ENCODE data around the gene SLC1A2. TPM values are rescaled to one million over a fixed set of nuclear protein-coding genes. Genes with fewer than 3 reads are reported as not detected.

The SLC1A2 gene
- total and polyA plus RNA-seq, 2 of the 4 experiments (the other 2 are of a cell fraction), result 0.15 to 0.54 TPM

DNA sequence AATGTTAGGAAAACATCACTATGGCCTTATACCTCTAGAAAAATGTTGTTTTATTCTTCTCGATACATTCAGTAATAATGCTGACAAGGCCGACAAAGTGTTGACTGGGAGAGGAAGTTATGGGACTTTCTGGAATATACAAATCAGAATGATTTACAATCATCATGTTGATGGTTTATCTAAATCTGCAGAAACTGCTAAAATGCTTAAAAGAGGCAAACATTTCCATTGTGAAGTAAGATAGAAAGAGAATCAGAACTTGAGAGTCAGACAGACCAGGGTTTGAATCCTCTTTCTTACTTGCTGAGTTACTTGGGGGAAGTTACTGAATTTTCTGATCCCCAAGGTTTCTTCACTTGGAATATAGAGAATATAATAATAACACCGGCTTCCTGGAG, 191.0 kb downstream of the SLC1A2 start:
- POLR2A ChIA-PET (ENCODE audit: unreplicated experiment), result no interaction called here
- no CpG with 5 or more reads among the region's 3 CpGs for WGBS, 2 experiments (ENCODE audit: extremely low coverage in 2 of 2, insufficient read length in 1 of 2)
- no peak overlapping the region for H2AK9ac ChIP-seq (replicated peaks; ENCODE audit: low read depth, low read length, poor library complexity)

More for the DNA sequence above, 191.0 kb downstream of the SLC1A2 start:
- H3K4me3 ChIP-seq (ENCODE audit: insufficient read depth, low read depth, low read length), result no peak overlapping the region
- no peaks in the 10 kb centered on the region for H3K27me3 ChIP-seq (ENCODE audit: control insufficient read depth, insufficient read depth, low read length)
- no peak overlapping the region for H4K91ac ChIP-seq (ENCODE audit: insufficient read depth, low read depth, low read length)
- peak overlapping the region in 1 of 2 experiments; percentile 6; a peak in 1 of 4 replicates for H4K8ac ChIP-seq (ENCODE audit: low read depth in 2 of 2, low read length in 2 of 2)
- DNase-seq (no peak), ATAC-seq (ENCODE audit: low read depth) (no peak)
- in situ Hi-C loops (cut with MboI; ENCODE audit: low sequenced_read_pairs), result no loop called here
- dilution Hi-C loops (cut with HindIII; ENCODE audit: low sequenced_read_pairs, unreplicated experiment), result no loop called here
- peak overlapping the region; percentile 62 for H2BK5ac ChIP-seq (ENCODE audit: low read depth, low read length, poor library complexity, severe bottlenecking)
- H3K4me1 ChIP-seq (ENCODE audit: control insufficient read depth, insufficient read depth, low read length), result peaks cover 15% of the 10 kb centered on the region
- H2BK20ac ChIP-seq (ENCODE audit: low read depth, low read length), result no peak overlapping the region
- H3K9me1 ChIP-seq (ENCODE audit: insufficient read depth, low read length), result peaks cover 5% of the 10 kb centered on the region; the same call in 1 of the 2 replicates
- H3K56ac ChIP-seq (ENCODE audit: extremely low read depth, insufficient read depth, low read length), result no peak overlapping the region
- H3K4ac ChIP-seq (ENCODE audit: low read depth, low read length), result no peak overlapping the region
- no peak for TF ChIP-seq MXI1 (IDR thresholded peaks at IDR 0.05; ENCODE audit: borderline replicate concordance, low read depth, low read length)
- 0 out of 2 replicates have a peak, but pooled peaks have one; percentile 11 for TF ChIP-seq MAFK (IDR thresholded peaks at IDR 0.05; ENCODE audit: low read depth, low read length)
- H2BK120ac ChIP-seq (ENCODE audit: low read depth, low read length), result no peak overlapping the region
- no peak overlapping the region for H2AFZ ChIP-seq (replicated peaks; ENCODE audit: low read length, poor library complexity)
- H2BK15ac ChIP-seq (ENCODE audit: low read depth, low read length), result no peak overlapping the region
- H3K27ac ChIP-seq (ENCODE audit: insufficient read depth, low read length), result peak overlapping the region; percentile 10; the same call in 1 of the 2 replicates
- H4K20me1 ChIP-seq (ENCODE audit: insufficient read depth, low read length), result no peaks in the 10 kb centered on the region
- no peaks in the 10 kb centered on the region for H3K9me3 ChIP-seq (ENCODE audit: control insufficient read depth, insufficient read depth, low read length)
- H3K36me3 ChIP-seq (ENCODE audit: control insufficient read depth, insufficient read depth, low read length), result peaks cover 54% of the 10 kb centered on the region
- no peak overlapping the region for H3K4me2 ChIP-seq (ENCODE audit: low read depth, low read length)
- intact Hi-C loops (cut with micrococcal nuclease), result no loop called here
- peaks cover 6 to 62% of the 10 kb centered on the region in 2 experiments; a peak in 3 of 4 replicates for H3K79me1 ChIP-seq (ENCODE audit: low read depth in 1 of 2, low read length in 2 of 2)
- CTCF ChIA-PET, result no interaction called here
- no peak overlapping the region for H3K14ac ChIP-seq (replicated peaks; ENCODE audit: low read depth, low read length)
- H3K18ac ChIP-seq (ENCODE audit: low read depth, low read length), result no peak overlapping the region; the same call in 1 of the 2 replicates
- no peak overlapping the region for H3K9ac ChIP-seq (ENCODE audit: low read depth, low read length)
- H4K5ac ChIP-seq (ENCODE audit: low read depth, low read length), result no peak overlapping the region
- no peak overlapping the region for H3K23ac ChIP-seq (ENCODE audit: low read depth, low read length)
- no peak overlapping the region for H2AK5ac ChIP-seq (ENCODE audit: low read depth, low read length)
- BruUV-seq (replicated peaks), result no TSS peak

All from IMR-90 (cell line).